OCI-M2 (cell line): ENCODE measurements around the gene TNFSF4.
"Not testable (repeated sequence)": the region's sequence is repeated elsewhere in the genome, so short reads cannot be mapped to it uniquely, and the experiment has no call there.

Experiments used
- DNase-seq: peaks from one replicate; lab custom pipeline; 2025; ENCODE audit not compliant: unreplicated experiment; lab: John Stamatoyannopoulos, UW

TNFSF4 gene

DNA sequence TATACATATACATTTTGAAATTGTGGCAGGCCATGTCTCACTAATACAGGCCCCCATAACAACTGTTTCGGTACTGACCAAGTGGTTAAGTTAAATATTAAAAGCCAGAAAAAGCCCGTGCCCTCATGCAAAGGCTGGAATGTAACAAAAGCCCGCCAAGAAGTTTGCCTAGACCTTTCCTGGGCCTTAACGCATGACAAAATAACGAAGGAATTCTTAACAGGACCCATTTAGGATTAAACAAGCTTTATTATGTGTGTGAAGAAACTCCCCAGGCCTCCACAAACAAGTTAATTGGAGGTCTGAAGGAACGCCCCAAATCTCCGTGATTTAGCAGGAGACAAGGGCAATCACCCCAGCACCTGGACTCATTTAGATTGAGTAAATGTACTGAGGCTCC, 42.4 kb downstream of the TNFSF4 start:
- DNase-seq = no peak

DNA sequence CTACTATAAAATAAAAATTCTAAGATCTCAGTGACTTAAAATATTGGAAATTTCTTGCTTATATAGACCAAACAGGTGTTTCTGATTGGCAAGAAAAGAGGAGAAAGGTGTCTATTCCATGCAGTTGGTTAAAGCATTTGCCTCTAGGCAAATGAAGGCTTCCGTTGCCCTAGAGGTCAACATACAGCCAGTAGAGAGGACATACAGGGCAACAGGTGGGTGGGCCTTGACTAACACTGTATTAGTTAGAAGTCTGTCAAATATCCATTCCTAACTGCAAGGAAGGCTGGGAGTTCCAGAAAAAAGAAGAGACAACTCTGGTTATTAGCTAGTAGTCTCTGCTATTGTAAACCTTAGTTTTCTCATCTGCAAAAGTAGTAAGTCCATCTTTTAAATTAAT, 43.0 kb downstream of the TNFSF4 start:
- no peak for DNase-seq

DNA sequence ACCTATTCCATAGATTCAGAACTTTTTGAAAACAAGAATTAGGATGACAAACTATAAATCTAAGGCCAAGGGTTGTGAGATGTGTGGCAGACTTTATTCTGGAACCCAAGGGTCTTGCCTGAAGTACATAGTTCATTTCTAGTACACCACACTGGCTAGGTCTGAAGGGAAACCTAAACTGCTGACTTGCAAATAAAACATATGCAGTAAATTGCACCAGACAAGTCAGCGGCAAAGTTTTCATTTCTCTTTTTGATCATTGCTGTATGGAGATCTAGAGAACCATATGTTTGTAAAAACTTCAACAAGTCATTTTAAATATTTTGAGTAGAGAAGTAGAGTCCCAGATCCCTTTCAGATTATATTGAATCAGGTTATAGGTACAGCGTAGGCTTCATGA, 43.9 kb downstream of the TNFSF4 start:
- DNase-seq = no peak

DNA sequence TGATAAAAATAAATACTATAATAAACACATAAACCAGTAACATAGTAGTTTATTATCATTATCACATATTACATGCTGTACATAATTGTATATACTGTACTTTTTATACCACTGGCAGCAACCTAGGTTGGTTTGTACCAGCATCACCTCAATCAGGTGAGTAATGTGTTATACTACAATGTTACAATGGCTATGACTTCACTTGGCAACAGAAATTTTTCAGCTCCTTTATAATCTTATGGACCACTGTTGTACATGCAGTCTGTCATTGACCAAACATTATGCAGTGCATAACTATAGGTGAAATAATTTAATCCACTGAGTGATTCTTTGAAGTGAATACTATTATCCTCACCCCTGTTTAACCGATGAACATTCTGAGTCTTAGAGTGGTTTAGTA, 44.5 kb downstream of the TNFSF4 start:
- no peak for DNase-seq

DNA sequence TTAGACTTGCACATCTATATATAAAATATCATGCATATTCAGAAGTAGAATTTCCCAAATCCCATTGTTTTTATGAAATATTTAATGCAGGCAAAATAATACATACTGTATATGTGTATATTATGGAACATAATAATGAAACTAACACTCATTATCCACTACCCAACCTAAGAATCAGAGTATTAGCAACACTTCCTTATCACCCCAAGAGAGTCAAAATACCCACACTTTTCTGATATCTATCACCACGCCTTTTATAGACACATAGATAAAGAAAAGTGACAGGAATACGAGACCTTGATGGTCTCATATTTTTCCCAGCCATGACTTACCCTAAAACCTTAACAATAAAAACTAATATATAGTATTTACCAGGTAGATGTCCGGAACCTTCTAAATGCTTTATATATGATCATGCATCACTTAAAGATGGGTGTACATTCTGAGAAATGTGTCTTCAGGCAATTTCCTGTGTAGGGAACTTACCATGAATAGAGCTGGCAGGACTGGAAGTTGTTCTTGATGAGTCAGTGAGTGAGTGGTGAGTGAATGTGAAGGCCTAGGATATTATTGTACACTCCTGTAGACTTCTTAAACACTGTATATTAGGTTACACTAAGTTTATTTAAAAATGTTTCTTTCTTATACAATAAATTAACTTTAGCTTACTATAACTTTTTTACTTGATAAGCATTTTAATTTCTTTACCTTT, 45.5 kb downstream of the TNFSF4 start:
- DNase-seq = no peak

DNA sequence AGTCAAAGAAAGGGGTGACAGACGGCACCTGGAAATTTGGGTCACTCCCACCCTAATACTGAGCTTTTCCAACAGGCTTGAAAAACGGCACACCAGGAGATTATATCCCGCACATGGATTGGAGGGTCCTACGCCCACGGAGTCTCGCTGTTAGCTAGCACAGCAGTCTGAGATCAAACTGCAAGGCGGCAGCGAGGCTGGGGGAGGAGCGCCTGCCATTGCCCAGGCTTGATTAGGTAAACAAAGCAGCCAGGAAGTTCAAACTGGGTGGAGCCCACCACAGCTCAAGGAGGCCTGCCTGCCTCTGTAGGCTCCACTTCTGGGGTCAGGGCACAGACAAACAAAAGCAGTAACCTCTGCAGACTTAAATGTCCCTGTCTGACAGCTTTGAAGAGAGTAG, 53.2 kb downstream of the TNFSF4 start:
- DNase-seq = not testable (repeated sequence)

DNA sequence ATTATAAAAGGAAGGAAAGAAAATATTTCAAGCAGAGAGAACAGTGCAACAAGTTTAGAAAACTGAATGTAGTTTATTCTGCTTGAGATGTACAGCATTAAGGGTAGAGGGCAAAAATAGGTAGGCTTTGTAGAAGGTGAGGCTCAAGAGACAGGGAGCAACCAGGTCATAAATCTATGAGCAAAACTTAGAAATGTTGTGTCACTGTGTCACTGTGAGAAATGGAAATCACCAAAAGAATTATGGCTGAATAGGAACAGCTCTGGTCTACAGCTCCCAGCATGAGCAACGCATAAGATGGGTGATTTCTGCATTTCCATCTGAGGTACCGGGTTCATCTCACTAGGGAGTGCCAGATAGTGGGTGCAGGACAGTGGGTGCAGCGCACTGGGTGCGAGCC, 53.6 kb downstream of the TNFSF4 start:
- no peak for DNase-seq

DNA sequence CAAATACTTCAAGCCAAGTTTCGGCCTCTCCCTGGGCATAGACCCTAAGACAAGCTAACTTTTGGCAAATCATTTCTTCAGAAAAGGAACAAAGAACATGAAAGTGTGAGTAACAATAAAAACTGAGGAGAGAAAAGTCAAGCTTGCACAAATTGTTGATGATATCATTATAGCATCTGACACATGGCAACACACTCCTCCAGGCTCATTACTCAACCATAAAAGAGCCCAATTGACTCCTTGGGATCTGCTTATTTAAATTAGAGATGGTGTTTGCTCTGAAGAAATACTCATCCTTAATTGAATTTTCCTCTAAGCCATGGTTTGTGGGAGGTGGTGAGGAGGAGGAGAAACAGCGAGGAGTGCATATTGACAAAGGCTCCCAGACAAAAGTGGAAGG, 54.5 kb downstream of the TNFSF4 start:
- DNase-seq = no peak

DNA sequence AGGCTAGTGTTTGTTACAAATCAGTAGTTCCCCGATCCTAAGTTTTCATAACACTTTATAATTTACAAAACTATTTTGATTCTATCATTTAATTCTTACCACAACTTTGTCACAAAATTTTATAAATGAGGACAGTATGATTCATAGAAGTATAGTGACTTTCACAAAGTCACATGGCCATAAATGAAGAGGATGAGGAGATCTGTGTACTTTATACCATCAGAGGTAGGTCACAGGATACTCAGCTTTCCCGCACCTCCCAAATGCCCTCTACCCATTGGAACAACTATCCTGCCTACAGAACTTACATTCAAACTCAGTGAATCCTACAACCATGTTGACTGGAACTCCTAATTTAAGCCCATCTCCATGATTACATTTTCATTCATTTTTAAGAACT, 56.3 kb downstream of the TNFSF4 start:
- no peak for DNase-seq

DNA sequence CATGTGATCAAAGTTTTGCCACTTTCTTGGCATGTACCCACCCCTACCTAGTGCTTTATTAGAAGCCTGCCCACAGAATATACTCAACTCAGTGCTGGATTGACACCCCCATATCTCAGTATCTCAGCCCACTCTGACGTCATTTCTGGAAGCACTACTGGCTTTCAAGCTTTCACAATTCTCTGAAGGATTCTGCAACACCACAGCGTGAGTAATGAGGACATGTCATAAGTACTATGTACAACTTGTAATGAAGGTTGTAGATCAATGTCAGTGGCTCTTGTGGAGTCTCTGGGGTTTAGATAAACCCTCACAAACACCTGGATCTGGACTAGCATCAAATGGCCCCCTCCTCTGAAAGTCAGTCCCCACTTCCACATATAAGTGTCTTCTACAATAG, 57.2 kb downstream of the TNFSF4 start:
- no peak for DNase-seq

DNA sequence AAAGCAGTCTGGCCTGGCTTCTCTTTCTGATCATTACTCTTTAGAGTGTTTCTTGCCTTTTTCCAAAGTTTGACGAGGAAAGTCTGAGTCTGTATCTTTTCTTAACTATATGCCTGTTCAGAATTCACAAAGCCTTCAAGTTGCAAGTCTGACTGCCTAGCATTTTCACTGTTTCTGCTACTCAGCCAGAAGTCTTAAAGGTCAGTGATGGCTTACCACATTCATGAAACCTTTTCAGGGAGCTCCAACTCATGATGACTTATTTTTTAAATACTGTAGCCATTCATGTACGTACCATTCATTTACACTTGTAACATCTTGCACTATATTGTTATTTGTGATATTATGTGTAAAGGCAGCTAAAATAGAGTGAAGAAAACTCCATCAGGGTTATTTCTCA, 58.2 kb downstream of the TNFSF4 start:
- no peak for DNase-seq

DNA sequence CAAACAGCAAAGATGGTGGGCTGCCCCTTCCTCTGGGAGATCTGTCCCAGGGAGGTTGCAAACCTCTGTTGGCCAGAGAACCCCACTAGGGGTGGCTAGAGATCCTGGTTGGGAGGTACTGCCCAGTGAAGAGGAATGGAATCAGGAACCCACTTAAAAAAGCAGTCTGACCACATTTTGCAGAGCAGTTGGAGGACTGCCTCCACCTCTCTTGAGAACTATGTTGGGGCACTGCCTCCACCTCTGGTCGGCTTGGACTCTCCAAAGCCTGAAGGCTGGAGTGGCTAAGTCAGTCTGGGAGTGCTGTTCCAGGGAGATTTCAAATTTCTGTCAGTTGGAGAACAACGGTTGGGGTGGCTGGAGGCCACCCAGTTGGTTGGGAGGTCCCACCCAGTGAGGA, 58.6 kb downstream of the TNFSF4 start:
- no peak for DNase-seq

DNA sequence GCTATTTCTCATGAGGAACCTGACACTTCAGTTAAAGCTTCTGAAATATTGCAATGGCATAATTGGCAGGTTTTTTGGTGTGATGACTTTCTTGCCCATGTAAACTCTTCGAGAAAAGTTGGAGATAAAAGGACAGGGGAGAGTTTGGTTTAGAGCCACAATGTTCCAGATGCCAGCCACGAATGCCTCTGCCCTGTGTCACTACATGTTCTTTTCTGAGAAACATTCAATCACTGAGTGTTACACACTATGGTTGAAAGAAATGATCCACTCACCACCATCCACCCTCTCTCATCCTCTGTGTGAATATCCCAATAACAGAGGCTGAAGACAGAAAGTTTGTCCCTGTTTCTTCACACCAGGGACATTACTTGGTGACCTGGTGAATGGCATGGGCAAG, 66.4 kb downstream of the TNFSF4 start:
- DNase-seq = no peak

DNA sequence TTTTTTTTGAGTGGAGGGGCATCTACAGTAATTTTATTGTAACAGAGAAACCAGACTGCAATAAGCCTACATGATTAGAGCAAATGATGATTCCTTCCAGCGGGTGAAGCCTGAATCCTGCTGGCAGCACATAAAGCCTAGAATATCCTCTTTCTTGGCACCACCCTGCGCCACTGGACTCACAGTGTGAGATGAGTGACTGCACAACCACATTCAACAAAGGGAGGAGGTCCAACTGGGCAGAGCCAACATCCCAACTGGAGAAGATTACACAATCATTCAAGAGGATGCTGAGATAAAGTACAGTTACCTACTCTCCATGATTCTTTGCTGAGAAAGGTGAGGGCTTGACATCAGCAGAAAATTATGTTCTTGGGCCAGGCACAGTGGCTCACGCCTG, 67.4 kb downstream of the TNFSF4 start:
- DNase-seq = no peak

DNA sequence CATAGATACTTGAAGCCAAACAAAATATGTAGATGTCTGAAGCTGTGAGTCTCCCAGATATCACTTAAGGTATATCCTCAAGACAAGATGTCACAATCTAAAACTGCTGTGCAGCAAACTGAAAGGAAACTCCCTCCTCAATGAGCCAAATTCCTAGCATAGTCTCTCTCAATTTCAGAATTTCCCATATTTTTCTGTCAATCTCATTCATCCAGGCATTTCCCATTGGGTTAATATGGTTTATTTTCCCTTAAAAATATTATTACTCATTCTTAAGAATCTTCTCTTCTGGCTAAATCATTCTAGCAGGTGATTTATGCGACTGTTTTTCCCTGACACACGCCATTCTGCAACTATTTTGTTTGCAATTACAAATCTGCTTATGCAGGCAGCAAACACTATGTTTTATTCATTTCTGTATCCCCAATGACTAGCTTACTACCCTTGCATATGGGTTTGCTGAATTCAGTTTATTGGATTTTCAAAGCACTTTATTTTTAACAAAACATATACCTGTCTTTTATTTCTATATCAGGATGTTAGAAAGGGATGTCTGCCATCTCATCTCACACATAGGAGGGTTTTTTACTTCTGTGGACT, 69.9 kb downstream of the TNFSF4 start:
- no peak for DNase-seq

DNA sequence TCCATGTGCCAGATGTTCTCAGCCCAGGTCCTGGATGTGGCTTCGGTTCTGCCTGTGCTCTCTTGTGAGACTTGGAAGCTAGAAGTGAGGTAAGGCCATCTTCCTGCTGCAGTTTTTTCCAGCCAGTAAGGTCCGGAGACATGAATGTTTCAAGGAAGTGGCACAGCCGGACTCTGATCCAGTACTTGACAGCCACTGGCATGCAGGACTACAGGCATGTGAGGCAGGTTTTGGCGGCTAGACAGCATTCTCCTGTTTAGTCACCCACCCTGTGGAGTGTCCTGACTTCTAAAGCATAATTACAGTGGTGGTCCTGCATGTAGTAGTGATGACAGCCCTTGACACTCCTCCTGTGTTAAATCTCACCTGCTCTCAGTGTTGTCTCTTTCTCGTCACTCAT, 72.3 kb downstream of the TNFSF4 start:
- no peak for DNase-seq

DNA sequence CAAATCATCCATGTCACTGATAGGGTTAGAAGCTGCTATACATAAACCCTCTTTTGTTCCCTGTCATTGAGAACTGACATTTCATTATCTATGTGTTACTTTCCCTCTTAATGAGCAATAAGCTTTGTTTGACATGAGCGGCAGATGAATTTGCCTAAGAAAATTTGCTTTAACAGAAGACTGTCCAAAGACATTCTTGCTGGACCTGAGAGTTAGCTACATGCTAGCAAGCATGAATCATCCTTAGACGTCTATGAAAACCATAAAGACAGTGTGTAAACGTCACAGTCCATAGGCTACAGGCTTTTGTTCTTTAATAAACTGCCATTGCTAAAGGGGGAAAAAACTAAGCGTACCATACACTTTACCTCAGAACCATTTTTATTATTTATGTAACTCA, 73.1 kb downstream of the TNFSF4 start:
- DNase-seq = no peak
